GM12878 (cell line): ENCODE results near the gene UST. TPM values are rescaled to one million over a fixed set of nuclear protein-coding genes. Genes with fewer than 3 reads are reported as not detected.
"Not testable (repeated sequence)": the region's sequence is repeated elsewhere in the genome, so short reads cannot be mapped to it uniquely, and the experiment has no call there.

ENCODE experiments used
- ATAC-seq: fragments of 200-7000 bp; cut with Tn5 transposase; 3 replicates; pipeline ENCODE4 v1.9.1; 2020; ENCODE audit warnings: mild to moderate bottlenecking, moderate library complexity
- BruUV-seq: library from RNA; stranded (reverse); fragments of 400-500 nt; replicated peaks from 2 replicates; lab custom pipeline; 2021; lab: Mats Ljungman, UMichigan
- CTCF ChIA-PET: fragments of 300-600 bp; sonication (Branson Sonifier 250); formaldehyde crosslinking; extraction: SDS; loops from one replicate; lab custom pipeline; 2021; ENCODE audit warnings: inconsistent platforms; lab: Yijun Ruan, JAX
- POLR2A ChIA-PET: fragments of 350-600 bp; formaldehyde crosslinking; extraction: SDS; loops from one replicate; lab custom pipeline; 2021; ENCODE audit warnings: inconsistent platforms; lab: Charles Lee
- RAD21 ChIA-PET: fragments of 300-600 bp; sonication (Branson Sonifier 250); formaldehyde crosslinking; loops from one replicate; lab custom pipeline; 2023; ENCODE audit warnings: antibody characterized with exemption; ENCODE audit not compliant: unreplicated experiment; lab: Charles Lee
- SMC1A ChIA-PET: fragments of 300-600 bp; sonication (Branson Sonifier 250); formaldehyde crosslinking; loops from one replicate; lab custom pipeline; 2023; ENCODE audit not compliant: unreplicated experiment, uncharacterized antibody; lab: Charles Lee
- DNase-seq: peaks from one replicate; pipeline ENCODE4 v3.0.0-alpha.2; 2011; ENCODE audit warnings: low read depth, low spot score
- FAIRE-seq: peaks from 3 replicates; lab custom pipeline; 2011; peaks lifted over from hg19 to GRCh38; lab: Jason Lieb, UNC
- H2AFZ ChIP-seq: 2 replicates; pipeline ENCODE4 v1.6.0; 2011; ENCODE audit warnings: low read depth, low read length, control low read depth; ENCODE audit not compliant: control insufficient read depth
- H3K27ac ChIP-seq: 2 replicates; pipeline ENCODE4 v1.5.1; 2011; ENCODE audit warnings: control low read depth; ENCODE audit not compliant: control insufficient read depth, insufficient read depth
- H3K27me3 ChIP-seq, 2 experiments: replicated peaks in 1 of 2; 2 replicates each; pipeline versions ENCODE4 v1.6.0 to v1.6.1; 2011; ENCODE audit warnings: low read length in 1 of 2; ENCODE audit not compliant: control insufficient read depth in 2 of 2, insufficient read depth in 2 of 2
- H3K36me3 ChIP-seq, 2 experiments: 2 replicates each; pipeline ENCODE4 v1.5.1; 2011; ENCODE audit warnings: low read length in 1 of 2; ENCODE audit not compliant: control insufficient read depth in 2 of 2, insufficient read depth in 2 of 2
- H3K4me1 ChIP-seq: 2 replicates; pipeline ENCODE4 v1.6.1; 2011; ENCODE audit warnings: mild to moderate bottlenecking, low read length, moderate library complexity, mixed read lengths; ENCODE audit not compliant: control insufficient read depth, insufficient read depth
- H3K4me2 ChIP-seq: 2 replicates; pipeline ENCODE4 v1.6.0; 2011; ENCODE audit warnings: control low read depth; ENCODE audit not compliant: control insufficient read depth, insufficient read depth
- H3K4me3 ChIP-seq: fragments of 200-600 bp; sonication (generic); 2 replicates; pipeline ENCODE4 v1.5.1; 2016
- H3K79me2 ChIP-seq: 2 replicates; pipeline ENCODE4 v1.6.0; 2011; ENCODE audit warnings: low read length; ENCODE audit not compliant: control insufficient read depth, insufficient read depth
- H3K9ac ChIP-seq: 2 replicates; pipeline ENCODE4 v1.8.0; 2011; ENCODE audit warnings: low read length, control low read depth, mixed read lengths; ENCODE audit not compliant: control insufficient read depth, insufficient read depth
- H3K9me3 ChIP-seq: replicated peaks from 3 replicates; pipeline ENCODE4 v1.5.1; 2011; ENCODE audit warnings: mild to moderate bottlenecking, low read length; ENCODE audit not compliant: control insufficient read depth, insufficient read depth
- H4K20me1 ChIP-seq: 2 replicates; pipeline ENCODE4 v1.6.0; 2011; ENCODE audit not compliant: control insufficient read depth, insufficient read depth
- IRF3 ChIP-seq: fragments of 450-650 bp; IDR thresholded peaks from 2 replicates; pipeline ENCODE4 v1.6.1; 2014; ENCODE audit warnings: mild to moderate bottlenecking
- PKNOX1 ChIP-seq: fragments of 450-650 bp; IDR thresholded peaks from 2 replicates; pipeline ENCODE4 v1.6.1; 2016; ENCODE audit warnings: mild to moderate bottlenecking
- POLR2A ChIP-seq: IDR thresholded peaks from 2 replicates; pipeline ENCODE4 v1.6.1; 2011; ENCODE audit warnings: low read depth, mild to moderate bottlenecking, low read length
- WGBS: methylation state at CpG from one replicate; pipeline ENCODE4 v1.1.6; 2016; ENCODE audit warnings: low lambda C conversion rate; ENCODE audit not compliant: insufficient replicate concordance, insufficient coverage; ENCODE audit errors: missing lambda C conversion rate; 5-methylcytosine and 5-hydroxymethylcytosine counted together
- in situ Hi-C: fragments of 300-500 bp; cut with MboI; formaldehyde crosslinking; loops from 9 replicates; pipeline ENCODE4 v1.14.3; 2018; ENCODE audit warnings: mixed read lengths
- intact Hi-C: fragments of 100-400 bp; cut with micrococcal nuclease; formaldehyde crosslinking; loops from one replicate; pipeline ENCODE4 v1.14.2; 2022; ENCODE audit not compliant: unreplicated experiment
- polyA plus RNA-seq, 11 experiments: library from polyadenylated mRNA; depleted of rRNA in 4 of 11; unstranded in 6 of 11; stranded (reverse) in 5 of 11; fragments of >200 nt; fragmentation: Nextera tagmentation in 4 of 11; fragmentation: Illumina TruSeq in 1 of 11; extraction: Ambion mirVana in 4 of 11; extraction: Trizol in 1 of 11; gene quantifications; 1 replicate in 1 of 11; 2 replicates in 10 of 11; pipeline versions ENCODE4 v1.2.1 to v1.2.3, GENCODE V29; 2011 to 2016; ENCODE audit warnings: inconsistent platforms in 2 of 11, missing spikeins in 2 of 11, low read depth in 1 of 11
- total RNA-seq, 4 experiments: library from RNA; depleted of rRNA in 3 of 4; stranded (reverse); fragments of >200 nt in 3 of 4; fragmentation: Illumina TruSeq in 1 of 4; extraction: Trizol in 1 of 4; gene quantifications; 2 replicates each; pipeline versions ENCODE4 v1.2.1 to v1.2.3, GENCODE V29; 2013 to 2021

UST gene
- total and polyA plus RNA-seq, 10 of the 15 experiments (the other 5 are each of a cell fraction or from before 2014, with no cell fraction given): 0.74 to 43.3 (median 2.2) TPM

DNA sequence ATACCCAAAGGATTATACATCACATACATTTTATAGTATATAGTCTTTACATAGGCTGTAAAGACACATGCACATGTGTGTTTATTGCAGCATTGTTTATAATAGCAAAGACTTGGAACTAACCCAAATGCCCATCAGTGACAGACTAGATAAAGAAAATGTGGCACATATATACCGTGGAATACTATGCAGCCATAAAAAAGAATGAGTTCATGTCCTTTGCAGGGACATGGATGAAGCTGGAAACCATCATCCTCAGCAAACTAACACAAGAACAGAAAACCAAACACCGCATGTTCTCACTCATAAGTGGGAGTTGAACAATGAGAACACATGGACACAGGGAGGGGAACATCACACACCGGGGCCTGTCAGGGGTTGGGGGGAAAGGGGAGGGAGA, 231.5 kb downstream of the UST start:
- H3K9me3 ChIP-seq, H3K27me3 ChIP-seq, RAD21 ChIA-PET, H3K36me3 ChIP-seq, H4K20me1 ChIP-seq, ATAC-seq, H2AFZ ChIP-seq, H3K4me3 ChIP-seq, H3K79me2 ChIP-seq, POLR2A ChIA-PET, CTCF ChIA-PET, in situ Hi-C loops, H3K4me1 ChIP-seq, BruUV-seq, H3K27ac ChIP-seq, H3K4me2 ChIP-seq, intact Hi-C loops, FAIRE-seq, H3K9ac ChIP-seq, DNase-seq: not testable (repeated sequence)
- 0% methylated on average over 1 of the region's 3 CpGs for WGBS
- SMC1A ChIA-PET: interaction anchor here (0.7 kb wide), 1 partner anchor 400 kb away, joined by 5 read pairs; no protein-coding TSS in a partner anchor

DNA sequence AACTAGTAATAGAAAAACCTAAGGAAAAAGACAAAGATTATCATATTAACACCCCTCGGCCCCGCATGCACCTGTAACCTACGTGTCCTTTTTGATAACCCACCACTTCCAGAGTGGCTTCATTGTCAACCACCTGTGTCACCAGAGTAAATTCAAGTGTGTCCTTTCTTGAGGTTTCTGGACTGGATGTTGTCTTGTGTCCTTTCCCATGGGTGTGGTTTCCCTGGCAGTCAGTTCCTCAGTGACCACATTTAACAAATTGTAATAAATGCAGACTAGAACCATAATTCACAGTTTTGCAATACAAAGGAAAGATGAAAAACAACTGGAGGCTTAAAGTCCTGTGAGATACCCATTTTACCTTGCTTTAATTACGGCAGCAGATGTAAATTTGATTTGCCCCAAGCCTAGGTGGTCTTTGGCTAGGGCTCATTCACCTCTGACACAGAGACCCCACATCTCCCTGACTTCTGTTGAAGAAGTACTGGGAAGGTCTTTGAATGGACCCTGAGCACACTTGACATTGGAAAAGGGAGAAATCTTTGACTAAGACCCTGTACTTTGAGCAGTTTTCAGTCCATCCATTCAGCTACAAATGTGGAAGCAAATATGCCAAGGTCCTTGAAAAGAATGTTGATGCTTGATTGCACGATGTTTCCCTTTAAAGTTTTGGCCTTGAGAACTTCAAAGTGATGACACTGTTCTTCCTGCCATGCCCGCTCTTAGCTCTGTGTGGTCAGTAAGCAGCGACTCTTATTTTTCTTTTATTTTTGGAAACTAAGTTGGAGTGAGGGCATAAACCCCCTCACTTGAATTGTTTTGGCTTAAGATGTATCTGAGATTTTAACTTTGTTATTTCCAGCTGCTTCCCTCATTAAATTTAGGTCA, 232.4 kb downstream of the UST start:
- intact Hi-C loops (no loop called here), in situ Hi-C loops (no loop called here)
- no peaks in the 10 kb centered on the region for H3K27me3 ChIP-seq
- no peaks in the 10 kb centered on the region for H3K4me1 ChIP-seq
- WGBS: 32% methylated on average over 7 of the region's 7 CpGs
- H3K27ac ChIP-seq: no peak overlapping the region
- RAD21 ChIA-PET: no interaction called here
- POLR2A ChIA-PET: no interaction called here
- no peak overlapping the region for H2AFZ ChIP-seq
- no peaks in the 10 kb centered on the region for H3K9me3 ChIP-seq
- H3K9ac ChIP-seq: no peak overlapping the region
- no peaks in the 10 kb centered on the region for H4K20me1 ChIP-seq
- no peak for TF ChIP-seq PKNOX1
- no peak for TF ChIP-seq IRF3
- no peak for TF ChIP-seq POLR2A
- DNase-seq (no peak), FAIRE-seq (no peak), ATAC-seq (no peak)
- H3K4me3 ChIP-seq: no peak overlapping the region
- CTCF ChIA-PET: no interaction called here
- H3K36me3 ChIP-seq: no peaks in the 10 kb centered on the region
- no TSS peak for BruUV-seq
- no peaks in the 10 kb centered on the region for H3K79me2 ChIP-seq
- SMC1A ChIA-PET: no interaction called here
- no peak overlapping the region for H3K4me2 ChIP-seq
